Stimulated activated CD8-positive, alpha-beta memory T cell treated with anti-CD3 and anti-CD28 coated beads, Interleukin-4, amount 100 ng/mL, for 4 hours (primary cell): ENCODE data around the gene NDUFS3.

ENCODE experiments used
- DNase-seq, 2 donors: peaks; one replicate each; pipeline ENCODE4 v3.0.0-alpha.2; 2020; ENCODE audit warnings: low read depth in 2 of 2, low spot score in 1 of 2

Gene NDUFS3

GRCh38 chr11:47589977-47590861, 11.3 kb downstream of the NDUFS3 start:
- no peak for DNase-seq

- no peak for DNase-seq
Measured at GRCh38 chr11:47591764-47592163, 12.9 kb downstream of the NDUFS3 start.

GRCh38 chr11:47592251-47592650, 13.4 kb downstream of the NDUFS3 start:
- DNase-seq: no peak

- DNase-seq: no peak
Measured at GRCh38 chr11:47592970-47593369, 14.1 kb downstream of the NDUFS3 start.

- no peak for DNase-seq
Measured at GRCh38 chr11:47593492-47593933, 14.6 kb downstream of the NDUFS3 start.

GRCh38 chr11:47593934-47594855, 15.3 kb downstream of the NDUFS3 start, which contains the start of gene C1QTNF4:
C1QTNF4 (minus strand) TSS chr11:47594411; CDS start chr11:47590810, 3,601 bp downstream.
- DNase-seq: no peak

GRCh38 chr11:47595029-47595428, 16.2 kb downstream of the NDUFS3 start:
- DNase-seq: no peak

- DNase-seq: no peak
Measured at GRCh38 chr11:47595967-47596366, 17.1 kb downstream of the NDUFS3 start.

GRCh38 chr11:47599902-47600301, 21.0 kb downstream of the NDUFS3 start:
- no peak for DNase-seq

GRCh38 chr11:47603295-47603694, 24.4 kb downstream of the NDUFS3 start:
- DNase-seq: no peak

GRCh38 chr11:47605921-47606320, 27.0 kb downstream of the NDUFS3 start:
- no peak for DNase-seq

GRCh38 chr11:47606731-47607130, 27.9 kb downstream of the NDUFS3 start:
- DNase-seq: no peak

GRCh38 chr11:47607380-47607779, 28.5 kb downstream of the NDUFS3 start:
- DNase-seq: no peak

- DNase-seq: no peak
Measured at GRCh38 chr11:47609675-47610074, 30.8 kb downstream of the NDUFS3 start.

- DNase-seq: no peak
Measured at GRCh38 chr11:47611348-47611794, 32.5 kb downstream of the NDUFS3 start.

- DNase-seq: no peak
Measured at GRCh38 chr11:47615249-47615648, 36.4 kb downstream of the NDUFS3 start.

- DNase-seq: no peak
Measured at GRCh38 chr11:47616726-47617416, 38.0 kb downstream of the NDUFS3 start.

- DNase-seq: no peak
Measured at GRCh38 chr11:47617417-47617809, 38.5 kb downstream of the NDUFS3 start.

- DNase-seq: no peak
Measured at GRCh38 chr11:47620836-47621378, 42.0 kb downstream of the NDUFS3 start.

- DNase-seq: no peak
Measured at GRCh38 chr11:47626234-47626633, 47.4 kb downstream of the NDUFS3 start.

GRCh38 chr11:47628026-47628425, 49.2 kb downstream of the NDUFS3 start:
- no peak for DNase-seq
